ENCODE results near the gene ZP3. TPM values are rescaled to one million over a fixed set of nuclear protein-coding genes. Genes with fewer than 3 reads are reported as not detected.
"Not testable (repeated sequence)": the region's sequence is repeated elsewhere in the genome, so short reads cannot be mapped to it uniquely, and the experiment has no call there.

Gene ZP3
- total RNA-seq, 1 donor from 2014 or later = not detected

GRCh38 chr7:76428868-76429805, 4.4 kb downstream of the ZP3 start:
- Histone ChIP-seq H3K27ac (replicated peaks) (no peak overlapping the region), H3K4me3 (no peak overlapping the region), H3K36me3 (no peaks in the 10 kb centered on the region), H3K4me1 (no peaks in the 10 kb centered on the region), H3K9me3 (replicated peaks) (no peaks in the 10 kb centered on the region), H3K27me3 (ENCODE audit: low read depth) (peaks cover 2% of the 10 kb centered on the region)
- DNase-seq = no peak
- TF ChIP-seq, protein P1, sequence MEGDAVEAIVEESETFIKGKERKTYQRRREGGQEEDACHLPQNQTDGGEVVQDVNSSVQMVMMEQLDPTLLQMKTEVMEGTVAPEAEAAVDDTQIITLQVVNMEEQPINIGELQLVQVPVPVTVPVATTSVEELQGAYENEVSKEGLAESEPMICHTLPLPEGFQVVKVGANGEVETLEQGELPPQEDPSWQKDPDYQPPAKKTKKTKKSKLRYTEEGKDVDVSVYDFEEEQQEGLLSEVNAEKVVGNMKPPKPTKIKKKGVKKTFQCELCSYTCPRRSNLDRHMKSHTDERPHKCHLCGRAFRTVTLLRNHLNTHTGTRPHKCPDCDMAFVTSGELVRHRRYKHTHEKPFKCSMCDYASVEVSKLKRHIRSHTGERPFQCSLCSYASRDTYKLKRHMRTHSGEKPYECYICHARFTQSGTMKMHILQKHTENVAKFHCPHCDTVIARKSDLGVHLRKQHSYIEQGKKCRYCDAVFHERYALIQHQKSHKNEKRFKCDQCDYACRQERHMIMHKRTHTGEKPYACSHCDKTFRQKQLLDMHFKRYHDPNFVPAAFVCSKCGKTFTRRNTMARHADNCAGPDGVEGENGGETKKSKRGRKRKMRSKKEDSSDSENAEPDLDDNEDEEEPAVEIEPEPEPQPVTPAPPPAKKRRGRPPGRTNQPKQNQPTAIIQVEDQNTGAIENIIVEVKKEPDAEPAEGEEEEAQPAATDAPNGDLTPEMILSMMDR (IDR thresholded peaks at IDR 0.05; ENCODE audit: borderline replicate concordance) = no peak
- intact Hi-C loops (cut with micrococcal nuclease) = no loop called here

DNA sequence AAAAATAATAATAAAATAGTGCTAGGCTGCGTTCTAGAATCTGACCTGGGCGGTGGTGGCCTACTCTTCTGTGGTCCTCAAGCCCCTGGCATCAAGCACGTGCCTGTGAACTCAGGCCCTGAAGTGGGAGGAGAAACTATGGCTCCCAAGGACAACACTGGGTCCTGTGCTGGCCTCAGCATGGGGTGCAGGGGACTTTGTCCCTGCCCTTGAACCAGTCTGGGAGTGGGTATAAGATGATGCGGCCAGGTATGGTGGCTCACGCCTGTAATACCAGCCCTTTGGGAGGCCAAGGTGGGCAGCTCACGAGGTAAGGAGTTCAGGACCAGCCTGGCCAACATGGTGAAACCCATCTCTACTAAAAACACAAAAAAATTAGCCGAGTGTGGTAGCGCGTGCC, 5.5 kb downstream of the ZP3 start:
- Histone ChIP-seq H3K4me1 (no peaks in the 10 kb centered on the region), H3K27me3 (ENCODE audit: low read depth) (no peaks in the 10 kb centered on the region), H3K9me3 (replicated peaks) (no peaks in the 10 kb centered on the region), H3K27ac (replicated peaks) (no peak overlapping the region), H3K36me3 (no peaks in the 10 kb centered on the region), H3K4me3 (no peak overlapping the region)
- TF ChIP-seq, protein P1 (IDR thresholded peaks at IDR 0.05; ENCODE audit: borderline replicate concordance) = no peak
- no peak for DNase-seq
- intact Hi-C loops (cut with micrococcal nuclease) = no loop called here

DNA sequence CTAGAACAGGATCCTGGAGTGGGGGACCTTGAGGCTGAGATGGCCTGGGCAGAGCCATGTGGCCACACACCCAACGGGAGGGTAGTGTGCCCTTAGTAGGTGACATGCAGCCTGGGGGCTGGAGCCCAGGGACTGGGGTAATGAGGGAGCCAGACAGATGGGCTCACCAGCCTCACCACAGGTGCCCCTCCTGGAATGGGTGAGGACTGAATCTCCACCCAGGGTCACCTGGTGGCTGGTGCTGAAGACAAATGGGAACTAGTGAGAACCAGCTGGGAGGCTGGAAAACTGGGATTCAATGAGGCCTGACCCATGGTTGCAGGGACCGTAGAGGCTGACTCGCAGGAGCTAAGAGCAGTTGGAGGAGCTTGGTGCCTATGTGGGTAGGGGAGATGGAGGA, 6.1 kb downstream of the ZP3 start:
- Histone ChIP-seq H3K36me3 (no peaks in the 10 kb centered on the region), H3K27ac (replicated peaks) (no peak overlapping the region), H3K9me3 (replicated peaks) (no peaks in the 10 kb centered on the region), H3K27me3 (ENCODE audit: low read depth) (no peaks in the 10 kb centered on the region), H3K4me1 (no peaks in the 10 kb centered on the region), H3K4me3 (no peak overlapping the region)
- DNase-seq = no peak
- intact Hi-C loops (cut with micrococcal nuclease) = no loop called here
- TF ChIP-seq, protein P1 (IDR thresholded peaks at IDR 0.05; ENCODE audit: borderline replicate concordance) = no peak

DNA sequence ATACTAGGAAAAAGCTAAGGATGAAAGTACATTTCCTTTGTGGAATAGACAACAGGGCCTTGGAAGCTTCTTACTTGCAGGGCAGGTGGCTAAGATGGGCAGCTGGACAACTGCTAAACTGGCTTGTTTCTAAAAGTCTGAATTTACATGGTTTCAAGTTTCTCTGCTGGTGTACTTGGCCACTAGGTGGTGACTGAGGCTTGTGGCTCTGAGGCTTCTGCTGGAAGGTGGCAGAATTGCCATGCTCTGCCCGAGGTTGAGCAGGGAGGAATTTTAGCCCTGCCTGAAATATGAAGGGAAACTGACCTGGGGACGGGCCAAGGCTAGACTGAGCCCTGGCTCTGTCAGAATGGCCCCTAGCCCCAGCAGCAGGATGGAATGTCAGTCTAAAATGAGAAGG, 13.1 kb downstream of the ZP3 start:
- H3K27ac ChIP-seq (replicated peaks) = not testable (repeated sequence)

DNA sequence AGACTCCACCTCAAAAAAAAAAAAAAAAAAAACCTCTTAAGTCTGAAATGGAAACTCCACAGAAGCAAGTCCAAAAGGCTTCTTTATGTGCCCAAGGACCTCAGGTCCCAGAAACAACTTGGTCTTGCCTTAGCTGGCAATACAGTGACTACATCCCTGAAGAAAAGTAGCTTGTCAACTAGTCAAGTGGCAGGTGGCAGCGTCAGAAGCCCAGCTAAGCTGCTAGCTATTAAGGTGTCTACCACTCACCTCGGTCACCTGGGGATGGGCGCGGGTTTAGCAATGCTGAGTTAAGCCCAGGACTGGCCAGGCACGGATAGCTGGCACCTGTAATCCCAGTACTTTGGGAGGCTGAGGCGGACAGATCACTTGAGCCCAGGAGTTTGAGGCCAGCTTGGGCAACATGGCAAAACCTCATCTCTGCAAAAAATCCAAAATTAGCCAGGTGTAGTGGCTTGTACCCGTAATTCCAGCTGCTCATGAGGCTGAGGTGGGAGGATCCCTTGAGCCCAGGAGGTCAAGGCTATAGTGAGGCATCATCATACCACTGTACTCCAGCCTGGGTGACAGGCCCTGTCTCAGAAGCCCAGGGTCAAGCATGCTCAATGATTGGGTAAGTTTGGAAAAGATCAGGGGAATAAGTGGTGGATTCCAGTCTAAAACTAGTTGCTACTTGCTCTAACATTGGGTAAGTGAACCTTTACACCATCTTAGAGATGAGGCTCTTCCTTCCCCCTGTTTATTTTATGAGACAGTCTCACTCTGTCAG, 14.6 kb downstream of the ZP3 start:
- H3K9me3 ChIP-seq (replicated peaks); DNase-seq; H3K4me3 ChIP-seq; H3K27me3 ChIP-seq (ENCODE audit: low read depth); intact Hi-C loops (cut with micrococcal nuclease); H3K4me1 ChIP-seq; H3K36me3 ChIP-seq; H3K27ac ChIP-seq (replicated peaks): not testable (repeated sequence)

More for the DNA sequence above, 13.1 kb downstream of the ZP3 start:
- H3K9me3 ChIP-seq (replicated peaks); H3K4me1 ChIP-seq; H3K4me3 ChIP-seq; H3K27me3 ChIP-seq (ENCODE audit: low read depth); DNase-seq; H3K36me3 ChIP-seq; intact Hi-C loops (cut with micrococcal nuclease): not testable (repeated sequence)
- TF ChIP-seq, protein P1 (IDR thresholded peaks at IDR 0.05; ENCODE audit: borderline replicate concordance) = peak; percentile 60

- intact Hi-C loops (cut with micrococcal nuclease); DNase-seq; H3K27me3 ChIP-seq (ENCODE audit: low read depth); H3K4me1 ChIP-seq; H3K4me3 ChIP-seq; H3K9me3 ChIP-seq (replicated peaks); H3K36me3 ChIP-seq; H3K27ac ChIP-seq (replicated peaks): not testable (repeated sequence)
These were observed 15.7 kb downstream of the ZP3 start for GRCh38 chr7:76440404-76440803.

GRCh38 chr7:76441792-76442191, 17.0 kb downstream of the ZP3 start:
- H3K36me3 ChIP-seq; H3K4me3 ChIP-seq; DNase-seq; intact Hi-C loops (cut with micrococcal nuclease); H3K27me3 ChIP-seq (ENCODE audit: low read depth); H3K9me3 ChIP-seq (replicated peaks); H3K4me1 ChIP-seq; H3K27ac ChIP-seq (replicated peaks): not testable (repeated sequence)

GRCh38 chr7:76442664-76443446, 18.1 kb downstream of the ZP3 start:
- H3K27ac ChIP-seq (replicated peaks); DNase-seq; H3K4me1 ChIP-seq; H3K27me3 ChIP-seq (ENCODE audit: low read depth); H3K36me3 ChIP-seq; intact Hi-C loops (cut with micrococcal nuclease); H3K9me3 ChIP-seq (replicated peaks); H3K4me3 ChIP-seq: not testable (repeated sequence)

GRCh38 chr7:76443846-76444245, 19.1 kb downstream of the ZP3 start:
- H3K36me3 ChIP-seq; intact Hi-C loops (cut with micrococcal nuclease); H3K27ac ChIP-seq (replicated peaks); H3K4me3 ChIP-seq; H3K4me1 ChIP-seq; DNase-seq; H3K9me3 ChIP-seq (replicated peaks); H3K27me3 ChIP-seq (ENCODE audit: low read depth): not testable (repeated sequence)

All from left ventricle myocardium inferior (tissue), 1 donor.